Suprapubic skin (tissue), 4 donors: ENCODE measurements around the gene TCTN2.

Experiments used
- EP300 ChIP-seq: sonication (generic); formaldehyde crosslinking; IDR thresholded peaks from one replicate; pipeline ENCODE4 v1.6.1; 2017; ENCODE audit warnings: antibody characterized with exemption
- POLR2A ChIP-seq, 2 donors: fragments of 450-650 bp; IDR thresholded peaks; one replicate each; pipeline ENCODE4 v1.6.1; 2017; ENCODE audit warnings: antibody characterized with exemption in 2 of 2, mild to moderate bottlenecking in 2 of 2, moderate library complexity in 2 of 2
- POLR2AphosphoS5 ChIP-seq, 3 donors: sonication (generic); formaldehyde crosslinking; IDR thresholded peaks; one replicate each; pipeline ENCODE4 v1.6.1; 2017; ENCODE audit warnings: antibody characterized with exemption in 3 of 3
- TF ChIP-seq, protein P1 (sequence below), 2 donors: fragments of 200-600 bp in 1 of 2; fragments of 450-650 bp in 1 of 2; sonication (generic) in 1 of 2; IDR thresholded peaks; one replicate each; pipeline ENCODE4 v1.5.1; 2016 to 2019; ENCODE audit warnings: antibody characterized with exemption in 2 of 2, mild to moderate bottlenecking in 1 of 2, moderate library complexity in 1 of 2

DNA sequence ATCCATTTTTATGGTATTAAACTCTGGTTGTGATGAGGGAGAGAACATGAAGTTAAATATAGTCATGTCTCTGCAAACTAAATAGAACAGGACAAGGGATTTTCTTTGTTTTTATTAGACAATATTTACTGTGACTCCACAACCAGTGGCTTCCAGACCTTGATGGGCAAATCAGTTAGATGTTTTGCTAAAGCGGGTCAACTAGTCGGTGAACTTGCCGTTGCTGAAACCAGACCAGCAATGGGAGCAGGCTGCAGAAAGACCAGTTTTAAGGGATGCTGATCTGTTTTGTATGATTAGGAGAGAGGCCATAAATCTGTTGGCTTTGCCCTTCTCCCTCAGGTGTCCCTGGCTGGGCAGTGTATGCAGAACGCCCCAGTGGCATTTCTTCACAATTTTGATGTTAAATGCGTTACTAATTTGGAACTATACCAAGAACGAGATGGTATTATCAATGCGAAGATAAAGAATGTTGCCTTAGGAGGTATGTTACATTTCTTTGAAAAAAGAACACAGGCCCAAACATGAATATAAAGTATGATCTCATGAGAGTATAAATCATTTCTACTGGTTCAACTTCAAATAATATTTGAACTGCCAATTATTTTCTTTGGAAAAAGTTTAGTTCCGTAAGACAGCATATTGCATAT lies 19.4 kb downstream of the TCTN2 start:
- TF ChIP-seq, protein P1, sequence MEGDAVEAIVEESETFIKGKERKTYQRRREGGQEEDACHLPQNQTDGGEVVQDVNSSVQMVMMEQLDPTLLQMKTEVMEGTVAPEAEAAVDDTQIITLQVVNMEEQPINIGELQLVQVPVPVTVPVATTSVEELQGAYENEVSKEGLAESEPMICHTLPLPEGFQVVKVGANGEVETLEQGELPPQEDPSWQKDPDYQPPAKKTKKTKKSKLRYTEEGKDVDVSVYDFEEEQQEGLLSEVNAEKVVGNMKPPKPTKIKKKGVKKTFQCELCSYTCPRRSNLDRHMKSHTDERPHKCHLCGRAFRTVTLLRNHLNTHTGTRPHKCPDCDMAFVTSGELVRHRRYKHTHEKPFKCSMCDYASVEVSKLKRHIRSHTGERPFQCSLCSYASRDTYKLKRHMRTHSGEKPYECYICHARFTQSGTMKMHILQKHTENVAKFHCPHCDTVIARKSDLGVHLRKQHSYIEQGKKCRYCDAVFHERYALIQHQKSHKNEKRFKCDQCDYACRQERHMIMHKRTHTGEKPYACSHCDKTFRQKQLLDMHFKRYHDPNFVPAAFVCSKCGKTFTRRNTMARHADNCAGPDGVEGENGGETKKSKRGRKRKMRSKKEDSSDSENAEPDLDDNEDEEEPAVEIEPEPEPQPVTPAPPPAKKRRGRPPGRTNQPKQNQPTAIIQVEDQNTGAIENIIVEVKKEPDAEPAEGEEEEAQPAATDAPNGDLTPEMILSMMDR (IDR thresholded peaks at IDR 0.05): no peak
- TF ChIP-seq POLR2A (IDR thresholded peaks at IDR 0.05): no peak
- no peak for TF ChIP-seq POLR2AphosphoS5 (IDR thresholded peaks at IDR 0.05)
- TF ChIP-seq EP300: no peak
